Stimulated activated CD8-positive, alpha-beta memory T cell treated with anti-CD3 and anti-CD28 coated beads, Interleukin-12 subunit alpha, Interleukin-12 subunit beta, amount 100 ng/mL, for 4 hours (primary cell): ENCODE measurements around the gene CSNK2A2.

Source experiments
- DNase-seq: peaks from one replicate; pipeline ENCODE4 v3.0.0-alpha.2; 2020; ENCODE audit warnings: low read depth

CSNK2A2 gene

GRCh38 chr16:58198803-58199411 lies 1.0 kb upstream of the CSNK2A2 start:
- no peak for DNase-seq

DNA sequence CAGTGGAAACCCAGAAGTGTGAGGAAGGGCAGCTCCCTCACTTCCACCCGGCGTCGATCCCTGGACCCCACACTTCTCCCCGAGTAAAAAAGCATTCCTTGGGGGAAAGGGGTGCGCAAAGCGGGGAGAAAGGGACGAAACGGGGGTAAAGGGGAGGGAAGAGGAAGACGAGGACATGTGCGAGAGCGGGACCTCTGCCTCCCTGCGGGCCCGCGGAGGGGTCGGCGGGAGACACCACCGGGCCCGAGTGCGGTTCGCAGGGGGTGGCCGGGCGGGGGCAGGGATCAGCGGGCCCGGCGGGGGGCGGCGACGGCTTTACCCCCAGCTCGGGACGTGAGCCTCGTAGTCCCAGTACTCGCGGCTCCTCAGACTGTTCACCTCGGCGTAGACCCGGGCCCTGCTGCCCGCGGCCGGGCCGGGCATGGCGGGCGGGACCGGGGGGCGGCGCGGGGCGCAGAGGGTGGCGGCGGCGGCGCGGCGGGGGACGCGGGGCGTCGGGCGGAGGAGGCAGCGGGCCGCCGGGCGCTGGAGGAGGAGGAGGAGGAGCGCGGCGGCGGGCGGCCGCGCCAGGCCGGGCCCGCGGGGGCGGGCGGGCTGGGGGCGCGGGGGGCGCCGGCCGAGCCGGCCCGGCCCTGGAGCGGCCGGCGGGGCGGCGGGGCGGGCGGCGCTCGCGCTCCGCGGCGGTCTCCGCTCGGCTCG lies 443 bp downstream of the CSNK2A2 start:
- DNase-seq: no peak

- no peak for DNase-seq
Measured at GRCh38 chr16:58196898-58197313, 1.0 kb downstream of the CSNK2A2 start.

GRCh38 chr16:58195771-58196170 lies 2.1 kb downstream of the CSNK2A2 start:
- no peak for DNase-seq

DNA sequence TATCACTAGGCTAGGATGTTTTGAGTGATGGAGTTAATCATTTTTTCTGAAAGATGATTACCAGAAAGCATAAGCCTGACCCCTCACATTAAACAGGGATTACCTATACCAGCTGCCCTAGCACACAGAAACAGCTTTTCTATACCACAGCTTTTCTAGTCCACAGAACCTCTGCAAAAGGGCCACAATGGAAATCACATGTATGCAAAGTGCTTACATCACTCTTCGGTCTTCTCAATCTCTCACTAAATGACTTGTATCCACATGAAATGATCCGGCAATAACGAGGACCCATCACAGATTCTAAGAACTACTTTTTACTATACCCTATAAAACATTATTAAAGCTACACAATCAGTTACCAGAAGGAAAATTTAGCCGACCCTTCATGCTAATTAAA lies 2.6 kb downstream of the CSNK2A2 start:
- DNase-seq: no peak

DNA sequence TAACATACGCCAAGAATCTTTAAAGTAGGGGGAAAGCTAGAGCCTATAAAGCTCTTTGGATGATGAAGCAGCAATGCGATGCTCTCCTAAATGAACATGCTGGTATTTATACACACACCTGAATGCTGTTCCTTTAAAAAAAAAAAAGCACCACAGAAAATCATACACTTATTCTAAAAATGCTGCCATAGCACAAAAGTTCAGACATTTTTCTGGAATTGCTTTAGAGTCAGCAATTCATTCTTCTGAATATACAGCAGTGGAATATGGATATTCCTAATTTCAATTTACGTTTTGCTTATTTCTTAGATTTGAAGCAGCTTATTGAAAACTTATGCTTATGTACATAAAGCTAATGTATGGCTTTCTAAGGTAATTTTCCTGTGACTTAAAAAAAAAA lies 3.1 kb downstream of the CSNK2A2 start:
- DNase-seq: no peak

- DNase-seq: no peak
Measured at GRCh38 chr16:58187665-58188421, 10.1 kb downstream of the CSNK2A2 start.

GRCh38 chr16:58187092-58187491 lies 10.8 kb downstream of the CSNK2A2 start:
- no peak for DNase-seq

DNA sequence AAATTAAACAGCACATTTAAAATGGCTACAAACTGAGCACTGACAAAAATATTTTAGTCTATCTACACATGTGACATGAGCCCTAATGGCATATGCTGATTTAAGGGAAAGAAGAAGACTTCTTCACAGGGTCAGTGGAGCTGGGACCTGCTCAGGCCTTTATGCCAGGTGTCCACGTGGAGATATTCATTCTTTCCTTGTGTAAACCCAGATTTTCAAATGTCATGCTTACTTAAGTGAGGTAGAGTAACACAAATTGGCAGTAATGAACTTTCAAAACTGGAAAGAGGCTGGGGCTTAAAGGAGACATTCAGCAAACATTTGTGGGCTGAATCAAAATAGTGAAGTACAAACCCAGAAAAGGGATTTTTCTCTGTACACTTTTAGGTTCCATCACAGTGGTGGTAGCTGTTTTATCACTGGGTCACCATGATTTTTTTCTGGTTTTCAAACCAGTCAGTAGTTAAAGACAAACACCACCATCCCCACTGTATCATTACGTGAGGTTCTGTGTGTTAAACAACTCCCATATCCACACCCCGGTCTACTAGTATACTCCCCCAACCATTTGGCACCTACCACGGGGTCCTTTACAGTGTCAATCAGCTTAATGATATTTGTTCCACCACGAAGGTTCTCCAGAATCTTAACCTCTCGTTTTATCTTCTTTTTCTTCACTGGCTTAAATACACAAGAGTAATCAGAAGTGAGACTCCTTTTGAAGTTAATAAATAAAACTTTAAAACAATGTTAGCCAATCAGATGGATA lies 11.5 kb downstream of the CSNK2A2 start:
- no peak for DNase-seq

- no peak for DNase-seq
Measured at GRCh38 chr16:58177353-58177710, 20.6 kb downstream of the CSNK2A2 start.

- no peak for DNase-seq
Measured at GRCh38 chr16:58176608-58177352, 21.1 kb downstream of the CSNK2A2 start.

DNA sequence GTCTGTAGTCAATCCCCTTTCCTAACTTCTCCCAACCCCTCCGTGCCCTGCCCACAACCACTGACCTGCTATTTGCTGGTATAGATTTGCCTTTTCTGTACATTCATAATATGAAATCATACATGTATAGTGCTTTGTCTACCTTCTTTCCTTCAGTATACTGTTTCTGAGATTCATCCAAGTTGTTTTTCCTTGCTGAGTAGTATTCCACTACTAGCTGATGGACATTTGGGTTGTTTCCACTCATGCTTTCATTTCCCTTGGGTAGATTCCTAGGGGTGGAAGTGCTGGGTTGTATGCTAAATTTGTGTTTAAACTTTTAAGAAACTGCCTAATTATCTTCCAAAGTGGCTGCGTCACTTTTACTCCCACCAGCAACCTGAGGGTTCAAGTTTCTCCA lies 27.7 kb downstream of the CSNK2A2 start:
- DNase-seq: no peak

DNA sequence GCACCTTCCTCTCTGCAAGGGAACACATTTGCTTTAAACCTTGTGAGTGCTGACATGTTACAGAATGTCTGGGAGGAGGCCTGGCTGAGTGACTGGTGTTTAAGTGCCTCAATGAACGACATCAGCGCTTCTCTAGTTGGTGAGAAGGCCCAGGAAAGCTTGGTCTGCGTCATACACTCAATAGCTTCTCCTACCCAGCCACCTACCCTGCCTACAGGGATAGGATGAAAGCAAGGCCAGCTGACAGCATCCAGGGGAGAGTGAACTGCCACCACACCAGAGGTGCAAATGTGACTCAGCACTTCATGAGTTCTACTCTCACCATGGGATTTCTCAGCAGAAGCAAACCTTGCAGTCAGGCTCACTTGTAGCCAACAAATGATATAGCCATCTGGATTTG lies 37.1 kb downstream of the CSNK2A2 start:
- DNase-seq: no peak

DNA sequence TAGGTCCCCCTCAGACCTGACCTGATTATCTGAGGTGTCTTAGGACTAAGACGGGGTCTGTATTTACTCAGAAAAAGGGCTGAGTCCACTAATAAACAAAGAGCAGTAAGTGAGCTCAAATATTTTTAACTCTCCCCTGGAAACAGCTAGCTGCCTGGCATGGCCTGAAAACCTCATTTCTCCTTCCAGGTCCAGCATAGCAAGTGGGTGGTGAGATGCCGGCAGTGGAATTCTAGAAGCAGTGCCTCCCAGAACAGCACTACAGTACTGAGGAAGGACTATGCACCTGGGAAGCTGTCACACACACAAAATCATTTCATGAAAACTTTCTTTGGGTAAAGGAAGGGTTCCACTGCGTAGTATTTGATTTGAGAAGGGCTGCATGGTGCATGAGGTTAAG lies 39.2 kb downstream of the CSNK2A2 start:
- no peak for DNase-seq

GRCh38 chr16:58157951-58158540 lies 39.9 kb downstream of the CSNK2A2 start:
- DNase-seq: no peak

DNA sequence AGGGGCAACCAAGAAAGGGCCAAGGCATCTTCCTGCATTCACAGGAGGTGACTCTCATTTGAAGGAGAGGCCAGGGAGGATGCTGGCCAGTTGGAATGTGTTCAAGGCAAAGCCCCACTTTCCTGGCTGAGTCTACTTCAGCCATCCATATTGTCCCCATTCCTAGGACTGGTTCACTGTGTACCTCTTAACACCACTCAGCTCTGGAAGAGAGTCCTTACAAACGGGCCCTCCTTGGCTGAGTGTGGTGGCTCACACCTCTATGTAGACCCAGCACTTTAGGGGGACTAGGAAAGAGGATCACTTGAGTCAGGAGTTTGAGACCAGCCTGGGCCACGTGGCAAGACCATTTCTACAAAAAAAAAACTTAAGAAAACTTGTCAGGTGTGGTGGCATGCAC lies 40.7 kb downstream of the CSNK2A2 start:
- no peak for DNase-seq

- no peak for DNase-seq
Measured at GRCh38 chr16:58155839-58156238, 42.1 kb downstream of the CSNK2A2 start.

DNA sequence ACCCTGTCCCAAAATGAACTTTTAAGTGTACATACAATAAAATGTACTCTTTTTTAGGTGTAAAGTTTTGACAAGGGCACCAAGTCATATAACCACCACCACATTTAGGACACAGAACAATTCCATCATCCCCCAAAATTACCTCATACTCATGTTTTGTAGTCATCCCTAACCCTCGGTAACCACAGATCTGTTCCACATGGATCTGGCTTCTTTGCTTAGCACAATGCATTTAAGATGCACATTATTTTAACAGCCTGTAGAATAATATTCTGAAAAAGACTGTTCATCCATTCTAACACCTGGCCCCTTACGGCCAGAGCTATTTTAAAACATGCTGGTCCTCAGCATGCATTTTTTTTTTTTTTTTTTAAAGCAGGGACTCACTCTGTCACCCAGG lies 43.6 kb downstream of the CSNK2A2 start:
- DNase-seq: no peak

DNA sequence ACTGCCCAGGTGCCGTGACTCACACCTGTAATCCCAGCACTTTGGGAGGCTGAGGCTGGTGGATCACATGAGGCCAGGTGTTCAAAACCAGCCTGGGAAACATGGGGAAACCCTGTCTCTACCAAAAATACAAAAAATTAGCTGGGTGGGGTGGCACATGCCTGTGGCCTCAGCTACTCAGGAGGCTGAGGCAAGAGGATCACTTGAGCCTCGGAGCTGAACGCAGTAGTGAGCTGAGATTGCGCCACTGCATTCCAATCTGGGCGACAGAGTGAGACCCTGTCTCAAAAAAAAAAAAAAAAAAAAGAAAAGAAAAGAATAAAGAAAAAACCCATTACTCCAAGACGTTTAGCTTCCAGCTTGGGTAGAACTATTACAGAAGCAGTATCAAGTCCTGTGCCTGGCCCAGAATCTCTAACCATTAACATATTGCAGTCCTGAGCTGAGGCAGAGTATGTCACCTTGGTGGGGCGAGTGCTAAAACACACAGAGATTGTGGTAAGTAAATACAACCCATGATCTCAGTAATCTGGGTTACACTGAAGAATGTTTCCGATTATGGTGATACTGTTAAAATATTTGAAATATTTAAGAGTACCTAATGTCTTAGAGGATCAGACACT lies 45.5 kb downstream of the CSNK2A2 start:
- DNase-seq: no peak

- no peak for DNase-seq
Measured at GRCh38 chr16:58148526-58148925, 49.4 kb downstream of the CSNK2A2 start.

- no peak for DNase-seq
Measured at GRCh38 chr16:58148099-58148498, 49.8 kb downstream of the CSNK2A2 start.
